GM19397 (cell line): ENCODE results near the gene MAPRE2.
"Not testable (repeated sequence)": the region's sequence is repeated elsewhere in the genome, so short reads cannot be mapped to it uniquely, and the experiment has no call there.

ENCODE experiments used
- ATAC-seq: cut with Tn5 transposase; IDR thresholded peaks from one replicate; pipeline ENCODE4 v1.9.1; 2021; ENCODE audit warnings: mild to moderate bottlenecking, moderate library complexity; ENCODE audit not compliant: unreplicated experiment

The MAPRE2 gene

GRCh38 chr18:35089382-35089781 is 48.2 kb downstream of the MAPRE2 start:
- ATAC-seq, result no peak

- ATAC-seq, result no peak
Measured at GRCh38 chr18:35089891-35090550, 48.8 kb downstream of the MAPRE2 start.

- ATAC-seq, result no peak
Measured at GRCh38 chr18:35091841-35092240, 50.6 kb downstream of the MAPRE2 start.

GRCh38 chr18:35095983-35096676 is 54.9 kb downstream of the MAPRE2 start:
- peak; percentile 70 for ATAC-seq

GRCh38 chr18:35096677-35097011 is 55.4 kb downstream of the MAPRE2 start:
- ATAC-seq, result no peak

GRCh38 chr18:35097195-35097594 is 56.0 kb downstream of the MAPRE2 start:
- ATAC-seq, result no peak

- ATAC-seq, result no peak
Measured at GRCh38 chr18:35097763-35098162, 56.5 kb downstream of the MAPRE2 start.

- ATAC-seq, result no peak
Measured at GRCh38 chr18:35099911-35100310, 58.7 kb downstream of the MAPRE2 start.

GRCh38 chr18:35104391-35105051 is 63.3 kb downstream of the MAPRE2 start:
- no peak for ATAC-seq

- ATAC-seq, result no peak
Measured at GRCh38 chr18:35106013-35106844, 65.0 kb downstream of the MAPRE2 start.

GRCh38 chr18:35106845-35107148 is 65.6 kb downstream of the MAPRE2 start:
- ATAC-seq, result no peak

GRCh38 chr18:35107216-35107615 is 66.0 kb downstream of the MAPRE2 start:
- no peak for ATAC-seq

- not testable (repeated sequence) for ATAC-seq
Measured at GRCh38 chr18:35108088-35108487, 66.9 kb downstream of the MAPRE2 start.

- ATAC-seq, result no peak
Measured at GRCh38 chr18:35110059-35110458, 68.8 kb downstream of the MAPRE2 start.

- ATAC-seq, result no peak
Measured at GRCh38 chr18:35110554-35111485, 69.6 kb downstream of the MAPRE2 start.

GRCh38 chr18:35112696-35113095 is 71.5 kb downstream of the MAPRE2 start:
- no peak for ATAC-seq

GRCh38 chr18:35114305-35114704 is 73.1 kb downstream of the MAPRE2 start:
- no peak for ATAC-seq

- ATAC-seq, result no peak
Measured at GRCh38 chr18:35116784-35117318, 75.6 kb downstream of the MAPRE2 start.

- ATAC-seq, result no peak
Measured at GRCh38 chr18:35117372-35117771, 76.2 kb downstream of the MAPRE2 start.

GRCh38 chr18:35117951-35118411 is 76.8 kb downstream of the MAPRE2 start:
- ATAC-seq, result no peak
